ENCODE data around the gene CCNA2. TPM values are rescaled to one million over a fixed set of nuclear protein-coding genes. Genes with fewer than 3 reads are reported as not detected.

The CCNA2 gene
- total RNA-seq, 2 donors from 2014 or later: 3.5 to 4.1 TPM

DNA sequence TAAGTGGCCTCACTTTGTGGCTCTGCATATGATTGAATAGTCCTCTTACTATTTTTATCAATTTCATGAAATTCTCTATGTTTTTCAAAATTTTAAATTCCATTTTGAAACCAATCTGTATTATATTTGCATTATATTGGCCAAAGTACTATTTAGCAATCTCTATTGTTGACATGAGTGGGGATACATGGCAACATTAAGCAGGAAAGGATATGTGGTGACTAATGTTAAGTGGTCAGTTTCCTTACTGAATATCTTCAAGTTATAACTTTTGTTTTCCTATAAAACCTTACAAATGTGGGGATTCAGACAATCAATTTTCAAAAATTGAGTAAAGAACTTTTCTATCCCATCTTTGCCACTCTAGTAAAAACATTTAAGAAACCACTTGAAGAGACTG, 36.4 kb upstream of the CCNA2 start:
- intact Hi-C loops (cut with DNase I): no loop called here
- H3K9me3 ChIP-seq: no peaks in the 10 kb centered on the region
- H3K27ac ChIP-seq: no peak overlapping the region
- no peaks in the 10 kb centered on the region for H3K4me1 ChIP-seq (replicated peaks)
- no peaks in the 10 kb centered on the region for H3K36me3 ChIP-seq
- H3K27me3 ChIP-seq (replicated peaks; ENCODE audit: insufficient read depth): no peaks in the 10 kb centered on the region
- TF ChIP-seq POLR2AphosphoS5 (IDR thresholded peaks at IDR 0.05) (no peak), POLR2A (IDR thresholded peaks at IDR 0.05) (no peak)
- TF ChIP-seq, protein P1, sequence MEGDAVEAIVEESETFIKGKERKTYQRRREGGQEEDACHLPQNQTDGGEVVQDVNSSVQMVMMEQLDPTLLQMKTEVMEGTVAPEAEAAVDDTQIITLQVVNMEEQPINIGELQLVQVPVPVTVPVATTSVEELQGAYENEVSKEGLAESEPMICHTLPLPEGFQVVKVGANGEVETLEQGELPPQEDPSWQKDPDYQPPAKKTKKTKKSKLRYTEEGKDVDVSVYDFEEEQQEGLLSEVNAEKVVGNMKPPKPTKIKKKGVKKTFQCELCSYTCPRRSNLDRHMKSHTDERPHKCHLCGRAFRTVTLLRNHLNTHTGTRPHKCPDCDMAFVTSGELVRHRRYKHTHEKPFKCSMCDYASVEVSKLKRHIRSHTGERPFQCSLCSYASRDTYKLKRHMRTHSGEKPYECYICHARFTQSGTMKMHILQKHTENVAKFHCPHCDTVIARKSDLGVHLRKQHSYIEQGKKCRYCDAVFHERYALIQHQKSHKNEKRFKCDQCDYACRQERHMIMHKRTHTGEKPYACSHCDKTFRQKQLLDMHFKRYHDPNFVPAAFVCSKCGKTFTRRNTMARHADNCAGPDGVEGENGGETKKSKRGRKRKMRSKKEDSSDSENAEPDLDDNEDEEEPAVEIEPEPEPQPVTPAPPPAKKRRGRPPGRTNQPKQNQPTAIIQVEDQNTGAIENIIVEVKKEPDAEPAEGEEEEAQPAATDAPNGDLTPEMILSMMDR (IDR thresholded peaks at IDR 0.05): no peak
- no peak overlapping the region for H3K4me3 ChIP-seq
- no peak for DNase-seq (ENCODE audit: low spot score)

DNA sequence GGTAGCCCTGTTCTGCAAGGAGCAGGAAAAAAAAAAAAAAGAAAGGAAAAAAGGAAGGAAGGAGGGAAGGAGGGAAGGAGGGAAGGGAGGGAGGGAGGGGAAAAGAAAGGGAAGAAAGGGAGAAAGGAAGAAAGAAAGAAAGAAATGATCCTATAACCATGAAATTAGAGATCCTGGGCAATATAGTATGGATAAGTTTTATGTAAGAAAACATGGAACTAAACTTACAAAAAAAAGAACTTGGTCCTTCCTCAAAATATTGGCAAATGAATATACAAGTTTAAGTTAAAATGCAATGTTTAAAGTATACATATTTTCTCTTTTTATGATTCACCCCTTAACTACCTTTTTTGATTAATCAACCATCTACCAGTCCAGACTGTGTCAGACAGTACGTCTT, 27.7 kb upstream of the CCNA2 start:
- no peaks in the 10 kb centered on the region for H3K36me3 ChIP-seq
- no peaks in the 10 kb centered on the region for H3K9me3 ChIP-seq
- TF ChIP-seq, protein P1 (IDR thresholded peaks at IDR 0.05): no peak
- no peak for TF ChIP-seq POLR2A (IDR thresholded peaks at IDR 0.05)
- no peak for TF ChIP-seq POLR2AphosphoS5 (IDR thresholded peaks at IDR 0.05)
- intact Hi-C loops (cut with DNase I): no loop called here
- H3K27ac ChIP-seq: no peak overlapping the region
- H3K4me3 ChIP-seq: no peak overlapping the region
- no peaks in the 10 kb centered on the region for H3K27me3 ChIP-seq (replicated peaks; ENCODE audit: insufficient read depth)
- DNase-seq (ENCODE audit: low spot score): no peak
- H3K4me1 ChIP-seq (replicated peaks): no peaks in the 10 kb centered on the region
- 97% methylated on average over 1 of the region's 1 CpG for WGBS

DNA sequence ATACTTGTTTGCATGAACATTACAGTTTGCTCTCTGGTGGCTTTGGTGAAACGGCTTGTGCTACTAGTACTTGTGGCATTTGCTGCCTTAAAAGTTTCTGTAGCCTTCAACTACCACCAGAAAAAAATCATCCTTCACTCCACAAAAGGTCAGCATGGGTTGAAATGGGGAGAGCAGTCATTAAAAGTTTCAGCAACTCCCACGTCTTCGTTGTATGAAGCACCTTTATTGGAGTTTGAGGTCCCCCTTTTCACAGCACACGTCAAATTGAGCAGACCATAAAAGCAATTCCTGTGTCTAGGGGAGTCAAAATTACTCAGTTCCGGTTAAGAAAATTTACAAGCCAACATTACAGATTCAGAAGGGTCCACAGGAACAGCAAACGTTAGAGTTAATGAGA, 23.0 kb upstream of the CCNA2 start:
- Histone ChIP-seq H3K27ac (no peak overlapping the region), H3K9me3 (no peaks in the 10 kb centered on the region), H3K27me3 (replicated peaks; ENCODE audit: insufficient read depth) (no peaks in the 10 kb centered on the region), H3K36me3 (no peaks in the 10 kb centered on the region), H3K4me3 (no peak overlapping the region), H3K4me1 (replicated peaks) (no peaks in the 10 kb centered on the region)
- TF ChIP-seq POLR2AphosphoS5 (IDR thresholded peaks at IDR 0.05): no peak
- TF ChIP-seq POLR2A (IDR thresholded peaks at IDR 0.05): no peak
- TF ChIP-seq, protein P1 (IDR thresholded peaks at IDR 0.05): no peak
- intact Hi-C loops (cut with DNase I): no loop called here
- 55% methylated on average over 6 of the region's 6 CpGs for whole genome bisulfite sequencing
- no peak for DNase-seq (ENCODE audit: low spot score)

DNA sequence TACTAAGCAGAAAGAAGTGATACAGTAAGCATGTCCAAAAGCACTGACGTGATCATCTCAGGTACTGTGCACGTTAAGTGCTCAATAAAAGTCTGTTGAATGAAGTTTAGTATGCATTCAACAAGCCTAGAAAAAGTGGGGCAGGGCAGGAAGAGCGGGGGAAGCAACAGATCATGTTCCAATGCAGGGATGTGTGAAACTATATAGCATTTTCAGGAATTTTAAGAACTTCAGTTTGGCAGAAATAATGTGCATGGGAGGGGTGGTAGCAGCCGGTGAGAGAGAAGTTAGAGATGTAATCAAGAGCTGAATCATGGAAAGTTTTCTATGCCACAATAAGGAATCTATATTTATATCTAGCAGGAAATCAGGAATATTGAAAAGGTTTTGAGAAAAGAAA, 19.2 kb upstream of the CCNA2 start:
- intact Hi-C loops (cut with DNase I): no loop called here
- 90% methylated on average over 4 of the region's 4 CpGs for WGBS

DNA sequence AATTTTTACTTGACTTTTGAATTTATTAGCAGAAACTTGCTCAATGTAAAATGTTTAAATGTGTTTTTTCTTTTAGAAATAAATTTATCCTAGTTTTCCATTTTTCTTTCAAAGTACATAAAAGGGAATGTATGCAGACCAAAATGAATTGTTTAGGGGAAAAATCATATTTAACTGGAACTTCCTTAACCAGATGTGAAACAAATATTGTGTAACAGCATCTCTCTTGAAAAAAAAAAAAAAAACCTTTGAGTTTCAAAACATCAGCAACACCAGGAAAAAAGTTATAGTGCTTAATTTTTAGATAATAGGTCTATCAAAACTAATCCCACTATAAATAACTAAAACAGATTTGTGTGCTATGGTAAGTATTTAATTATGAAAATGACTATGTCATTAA, 14.5 kb upstream of the CCNA2 start:
- H3K27ac ChIP-seq: no peak overlapping the region
- no peaks in the 10 kb centered on the region for H3K4me1 ChIP-seq (replicated peaks)
- no peaks in the 10 kb centered on the region for H3K27me3 ChIP-seq (replicated peaks; ENCODE audit: insufficient read depth)
- no peak overlapping the region for H3K4me3 ChIP-seq
- intact Hi-C loops (cut with DNase I): no loop called here
- H3K9me3 ChIP-seq: no peaks in the 10 kb centered on the region
- no peak for DNase-seq (ENCODE audit: low spot score)
- H3K36me3 ChIP-seq: no peaks in the 10 kb centered on the region
- TF ChIP-seq POLR2A (IDR thresholded peaks at IDR 0.05) (no peak), POLR2AphosphoS5 (IDR thresholded peaks at IDR 0.05) (no peak)
- TF ChIP-seq, protein P1 (IDR thresholded peaks at IDR 0.05): no peak

More for the DNA sequence above, 19.2 kb upstream of the CCNA2 start:
- Histone ChIP-seq H3K4me1 (replicated peaks) (no peaks in the 10 kb centered on the region), H3K36me3 (no peaks in the 10 kb centered on the region), H3K27ac (no peak overlapping the region), H3K27me3 (replicated peaks; ENCODE audit: insufficient read depth) (no peaks in the 10 kb centered on the region), H3K4me3 (no peak overlapping the region), H3K9me3 (no peaks in the 10 kb centered on the region)
- TF ChIP-seq, protein P1 (IDR thresholded peaks at IDR 0.05): no peak
- TF ChIP-seq POLR2AphosphoS5 (IDR thresholded peaks at IDR 0.05) (no peak), POLR2A (IDR thresholded peaks at IDR 0.05) (no peak)
- no peak for DNase-seq (ENCODE audit: low spot score)

Measured in prostate gland (tissue), 2 donors.